ENCODE data around the gene SHLD1.

DNA sequence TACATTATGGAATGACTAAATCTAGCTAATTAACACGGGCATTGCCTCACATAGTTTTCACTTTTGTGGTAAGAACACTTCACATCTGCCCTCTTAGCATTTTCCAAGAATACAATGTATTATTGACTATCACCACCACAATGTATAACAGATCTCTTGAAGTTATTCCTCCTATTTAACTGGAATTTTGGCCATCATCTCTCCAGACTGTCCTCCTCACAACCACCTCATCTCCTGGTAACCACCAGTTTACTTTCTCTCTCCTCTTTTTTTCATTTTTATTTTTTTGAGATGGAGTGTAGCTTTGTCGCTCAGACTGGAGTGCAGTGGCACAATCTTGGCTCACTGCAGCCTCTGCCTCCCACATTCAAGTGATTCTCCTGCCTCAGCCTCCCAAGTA lies 8.2 kb upstream of the SHLD1 start:
- TF ChIP-seq, protein P1, sequence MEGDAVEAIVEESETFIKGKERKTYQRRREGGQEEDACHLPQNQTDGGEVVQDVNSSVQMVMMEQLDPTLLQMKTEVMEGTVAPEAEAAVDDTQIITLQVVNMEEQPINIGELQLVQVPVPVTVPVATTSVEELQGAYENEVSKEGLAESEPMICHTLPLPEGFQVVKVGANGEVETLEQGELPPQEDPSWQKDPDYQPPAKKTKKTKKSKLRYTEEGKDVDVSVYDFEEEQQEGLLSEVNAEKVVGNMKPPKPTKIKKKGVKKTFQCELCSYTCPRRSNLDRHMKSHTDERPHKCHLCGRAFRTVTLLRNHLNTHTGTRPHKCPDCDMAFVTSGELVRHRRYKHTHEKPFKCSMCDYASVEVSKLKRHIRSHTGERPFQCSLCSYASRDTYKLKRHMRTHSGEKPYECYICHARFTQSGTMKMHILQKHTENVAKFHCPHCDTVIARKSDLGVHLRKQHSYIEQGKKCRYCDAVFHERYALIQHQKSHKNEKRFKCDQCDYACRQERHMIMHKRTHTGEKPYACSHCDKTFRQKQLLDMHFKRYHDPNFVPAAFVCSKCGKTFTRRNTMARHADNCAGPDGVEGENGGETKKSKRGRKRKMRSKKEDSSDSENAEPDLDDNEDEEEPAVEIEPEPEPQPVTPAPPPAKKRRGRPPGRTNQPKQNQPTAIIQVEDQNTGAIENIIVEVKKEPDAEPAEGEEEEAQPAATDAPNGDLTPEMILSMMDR (IDR thresholded peaks at IDR 0.05): no peak
- TF ChIP-seq POLR2A (IDR thresholded peaks at IDR 0.05): no peak

Data from lower leg skin (tissue), 3 donors.